Liver (tissue), 9 donors: ENCODE results near the gene TAB2. TPM values are rescaled to one million over a fixed set of nuclear protein-coding genes. Genes with fewer than 3 reads are reported as not detected.

Experiments
- DNase-seq: peaks from one replicate; pipeline ENCODE4 v3.0.0-alpha.2; 2017; ENCODE audit warnings: low spot score
- H3K27ac ChIP-seq, 2 donors: one replicate each; pipeline ENCODE4 v1.7.0; 2013; ENCODE audit warnings: inconsistent platforms in 2 of 2, low read length in 2 of 2, control low read depth in 1 of 2, low read depth in 1 of 2, mild to moderate bottlenecking in 1 of 2
- H3K27me3 ChIP-seq, 4 donors: one replicate each; pipeline versions ENCODE4 v1.6.1 to v1.7.0; 2013; ENCODE audit warnings: low read length in 3 of 4, inconsistent platforms in 1 of 4, mild to moderate bottlenecking in 1 of 4, moderate library complexity in 1 of 4; ENCODE audit not compliant: control insufficient read depth in 4 of 4, insufficient read depth in 4 of 4
- H3K36me3 ChIP-seq, 4 donors: one replicate each; pipeline versions ENCODE4 v1.6.1 to v1.7.0; 2013; ENCODE audit warnings: low read length in 3 of 4, mild to moderate bottlenecking in 3 of 4, low read depth in 1 of 4, moderate library complexity in 1 of 4; ENCODE audit not compliant: control insufficient read depth in 4 of 4, insufficient read depth in 3 of 4
- H3K4me1 ChIP-seq, 4 donors: one replicate each; pipeline versions ENCODE4 v1.6.1 to v1.7.0; 2013; ENCODE audit warnings: low read length in 3 of 4, mild to moderate bottlenecking in 3 of 4, moderate library complexity in 1 of 4; ENCODE audit not compliant: control insufficient read depth in 4 of 4, insufficient read depth in 4 of 4
- H3K4me3 ChIP-seq, 3 donors: one replicate each; pipeline versions ENCODE4 v1.6.1 to v1.7.0; 2013; ENCODE audit warnings: low read length in 3 of 3, control low read depth in 1 of 3, low read depth in 1 of 3, mild to moderate bottlenecking in 1 of 3
- H3K9ac ChIP-seq, 2 donors: one replicate each; pipeline ENCODE4 v1.7.0; 2013; ENCODE audit warnings: low read length in 2 of 2, mild to moderate bottlenecking in 2 of 2, moderate library complexity in 2 of 2, control low read depth in 1 of 2, low read depth in 1 of 2
- H3K9me3 ChIP-seq, 4 donors: one replicate each; pipeline versions ENCODE4 v1.6.1 to v1.7.0; 2013; ENCODE audit warnings: low read length in 3 of 4; ENCODE audit not compliant: control insufficient read depth in 4 of 4
- CTCF ChIP-seq: fragments of 150-350 bp; IDR thresholded peaks from 2 replicates; pipeline ENCODE4 v1.5.1; 2017; ENCODE audit warnings: improper control_type of control experiment, low read depth, low read length; ENCODE audit not compliant: missing input control
- FOXA1 ChIP-seq: IDR thresholded peaks from 2 replicates; pipeline ENCODE4 v1.6.1; 2016; ENCODE audit warnings: antibody characterized with exemption
- FOXA2 ChIP-seq: IDR thresholded peaks from 2 replicates; pipeline ENCODE4 v1.6.1; 2016; ENCODE audit warnings: antibody characterized with exemption
- GABPA ChIP-seq, 2 donors: IDR thresholded peaks in 1 of 2; conservative IDR thresholded peaks in 1 of 2; 2 replicates each; pipeline ENCODE4 v1.6.1; 2016; ENCODE audit warnings: antibody characterized with exemption in 2 of 2, mild to moderate bottlenecking in 1 of 2, moderate library complexity in 1 of 2
- HNF4A ChIP-seq, 2 donors: conservative IDR thresholded peaks; 2 replicates each; pipeline ENCODE4 v1.6.1; 2016; ENCODE audit warnings: antibody characterized with exemption in 2 of 2, mild to moderate bottlenecking in 2 of 2
- HNF4G ChIP-seq: IDR thresholded peaks from 2 replicates; pipeline ENCODE4 v1.6.1; 2016; ENCODE audit warnings: antibody characterized with exemption
- JUND ChIP-seq, 2 donors: IDR thresholded peaks; 2 replicates each; pipeline ENCODE4 v1.6.1; 2016; ENCODE audit warnings: antibody characterized with exemption in 2 of 2
- NR2F2 ChIP-seq: IDR thresholded peaks from 2 replicates; pipeline ENCODE4 v1.6.1; 2016; ENCODE audit warnings: antibody characterized with exemption
- RXRA ChIP-seq, 2 donors: IDR thresholded peaks; 2 replicates each; pipeline ENCODE4 v1.6.1; 2017 to 2018; ENCODE audit warnings: antibody characterized with exemption in 2 of 2, mild to moderate bottlenecking in 1 of 2
- TAF1 ChIP-seq: conservative IDR thresholded peaks from 2 replicates; pipeline ENCODE4 v1.6.1; 2016; ENCODE audit warnings: antibody characterized with exemption, mild to moderate bottlenecking
- WGBS: extraction: QIAGEN DNeasy Blood & Tissue Kit; methylation state at CpG from one replicate; pipeline ENCODE4 v1.1.7; 2013; 5-methylcytosine and 5-hydroxymethylcytosine counted together
- polyA plus RNA-seq, 2 donors: library from polyadenylated mRNA; stranded (reverse) in 1 of 2; unstranded in 1 of 2; fragments of 200-250 nt in 1 of 2; fragments of >200 nt in 1 of 2; fragmentation: Nextera tagmentation in 1 of 2; extraction: Ambion mirVana in 1 of 2; gene quantifications; one replicate each; pipeline versions ENCODE4 v1.2.1 to v1.2.3, GENCODE V29; 2013 to 2015
- total RNA-seq, 2 donors: library from RNA; depleted of rRNA; stranded (reverse); fragments of >200 nt; gene quantifications; one replicate each; pipeline ENCODE4 v1.2.3, GENCODE V29; 2014
- TF ChIP-seq, protein P1 (sequence below): IDR thresholded peaks from 2 replicates; pipeline ENCODE4 v1.6.1; 2016; ENCODE audit warnings: antibody characterized with exemption
- TF ChIP-seq, protein P2 (sequence below): IDR thresholded peaks from 2 replicates; pipeline ENCODE4 v1.6.1; 2016; ENCODE audit warnings: antibody characterized with exemption
- donor health status: healthy.
- donor health status: healthy.
- donor health status: healthy.
- donor health status: healthy.
- donor health status: healthy.

TAB2 gene
- total and polyA plus RNA-seq, 4 donors: 10.5 to 25.6 (median 18.0) TPM

DNA sequence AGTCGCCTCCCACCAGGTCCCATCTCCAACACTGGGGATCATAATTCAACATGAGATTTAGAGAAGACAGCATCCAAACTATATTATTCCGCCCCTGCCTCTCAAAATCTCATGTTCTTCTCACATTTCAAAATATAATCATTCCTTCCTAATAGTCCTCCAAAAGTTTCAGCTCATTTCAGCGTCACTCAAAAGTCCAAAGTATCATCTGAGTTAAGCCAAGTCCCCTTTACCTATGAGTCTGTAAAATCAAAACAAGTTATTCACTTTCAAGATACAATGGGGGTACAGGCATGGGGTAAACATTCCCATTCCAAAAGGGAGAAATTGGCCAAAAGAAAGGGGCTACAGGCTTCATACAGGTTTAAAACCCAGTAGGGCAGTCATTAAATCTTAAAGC, 43.0 kb downstream of the TAB2 start:
- peaks cover 3 to 27% (median 13%) of the 10 kb centered on the region in 4 donors for H3K4me1 ChIP-seq

GRCh38 chr6:149362289-149362688, 44.8 kb downstream of the TAB2 start:
- Histone ChIP-seq H3K36me3 (no peaks in the 10 kb centered on the region), H3K4me3 (no peak overlapping the region), H3K9me3 (no peaks in the 10 kb centered on the region), H3K4me1 (peaks cover 3 to 31% (median 13%) of the 10 kb centered on the region in 4 donors), H3K27me3 (no peaks in the 10 kb centered on the region), H3K27ac (no peak overlapping the region), H3K9ac (no peak overlapping the region)
- 96% methylated on average over 5 of the region's 5 CpGs for WGBS
- TF ChIP-seq HNF4A (conservative IDR thresholded peaks at IDR 0.05): no peak
- DNase-seq: no peak

More for the DNA sequence above, 43.0 kb downstream of the TAB2 start:
- H3K36me3 ChIP-seq: no peaks in the 10 kb centered on the region
- H3K27me3 ChIP-seq: no peaks in the 10 kb centered on the region
- DNase-seq: no peak
- H3K9me3 ChIP-seq: no peaks in the 10 kb centered on the region
- H3K27ac ChIP-seq: peak overlapping the region in 1 of 2 donors; percentile 6
- no peak overlapping the region for H3K4me3 ChIP-seq
- 79% methylated on average over 3 of the region's 3 CpGs for WGBS
- TF ChIP-seq RXRA (IDR thresholded peaks at IDR 0.05) (no peak), FOXA2 (no peak), HNF4A (conservative IDR thresholded peaks at IDR 0.05) (peak; percentile 36 to 49)
- no peak overlapping the region for H3K9ac ChIP-seq

- WGBS: 98% methylated on average over 1 of the region's 1 CpG
- TF ChIP-seq JUND (IDR thresholded peaks at IDR 0.05) (no peak), NR2F2 (no peak), FOXA1 (no peak), GABPA (IDR thresholded peaks at IDR 0.05 in 1 of 2, conservative IDR thresholded peaks at IDR 0.05 in 1 of 2) (no peak), HNF4G (no peak), TAF1 (no peak), HNF4A (conservative IDR thresholded peaks at IDR 0.05) (no peak), CTCF (no peak)
- TF ChIP-seq, protein P1, sequence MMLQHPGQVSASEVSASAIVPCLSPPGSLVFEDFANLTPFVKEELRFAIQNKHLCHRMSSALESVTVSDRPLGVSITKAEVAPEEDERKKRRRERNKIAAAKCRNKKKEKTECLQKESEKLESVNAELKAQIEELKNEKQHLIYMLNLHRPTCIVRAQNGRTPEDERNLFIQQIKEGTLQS: no peak
- TF ChIP-seq, protein P2, sequence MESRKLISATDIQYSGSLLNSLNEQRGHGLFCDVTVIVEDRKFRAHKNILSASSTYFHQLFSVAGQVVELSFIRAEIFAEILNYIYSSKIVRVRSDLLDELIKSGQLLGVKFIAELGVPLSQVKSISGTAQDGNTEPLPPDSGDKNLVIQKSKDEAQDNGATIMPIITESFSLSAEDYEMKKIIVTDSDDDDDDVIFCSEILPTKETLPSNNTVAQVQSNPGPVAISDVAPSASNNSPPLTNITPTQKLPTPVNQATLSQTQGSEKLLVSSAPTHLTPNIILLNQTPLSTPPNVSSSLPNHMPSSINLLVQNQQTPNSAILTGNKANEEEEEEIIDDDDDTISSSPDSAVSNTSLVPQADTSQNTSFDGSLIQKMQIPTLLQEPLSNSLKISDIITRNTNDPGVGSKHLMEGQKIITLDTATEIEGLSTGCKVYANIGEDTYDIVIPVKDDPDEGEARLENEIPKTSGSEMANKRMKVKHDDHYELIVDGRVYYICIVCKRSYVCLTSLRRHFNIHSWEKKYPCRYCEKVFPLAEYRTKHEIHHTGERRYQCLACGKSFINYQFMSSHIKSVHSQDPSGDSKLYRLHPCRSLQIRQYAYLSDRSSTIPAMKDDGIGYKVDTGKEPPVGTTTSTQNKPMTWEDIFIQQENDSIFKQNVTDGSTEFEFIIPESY: no peak
- Histone ChIP-seq H3K4me1 (peaks cover 3 to 31% (median 13%) of the 10 kb centered on the region in 4 donors), H3K27me3 (no peaks in the 10 kb centered on the region), H3K27ac (no peak overlapping the region), H3K36me3 (no peaks in the 10 kb centered on the region), H3K9ac (no peak overlapping the region), H3K9me3 (no peaks in the 10 kb centered on the region), H3K4me3 (no peak overlapping the region)
- no peak for DNase-seq
Measured at GRCh38 chr6:149363154-149363553, 45.6 kb downstream of the TAB2 start.
